Activated T-cell treated with anti-CD3 and anti-CD28 coated beads, Interleukin-2, amount 50 U/mL, for 4 hours (primary cell): ENCODE measurements around the gene GSTO2. TPM values are rescaled to one million over a fixed set of nuclear protein-coding genes. Genes with fewer than 3 reads are reported as not detected.

Source experiments
- ATAC-seq, 2 donors: fragments of 200-7000 bp; cut with Tn5 transposase; one replicate each; pipeline ENCODE4 v1.10.0; 2021
- DNase-seq: peaks from one replicate; pipeline ENCODE4 v3.0.0-alpha.2; 2020
- H3K27me3 Mint-ChIP-seq: one replicate; pipeline ENCODE4 v1.8.0; 2021; ENCODE audit warnings: low read depth, mixed read lengths
- H3K36me3 Mint-ChIP-seq: one replicate; pipeline ENCODE4 v1.8.0; 2022; ENCODE audit warnings: mixed read lengths; ENCODE audit not compliant: insufficient read depth
- H3K4me1 Mint-ChIP-seq: one replicate; pipeline ENCODE4 v1.8.0; 2021; ENCODE audit warnings: low read depth, mixed read lengths
- H3K4me3 Mint-ChIP-seq: one replicate; pipeline ENCODE4 v1.8.0; 2021; ENCODE audit warnings: mild to moderate bottlenecking, moderate library complexity, mixed read lengths
- H3K9me3 Mint-ChIP-seq: one replicate; pipeline ENCODE4 v1.8.0; 2021; ENCODE audit warnings: mixed read lengths
- total RNA-seq, 3 donors: library from RNA; stranded (reverse); gene quantifications; one replicate each; pipeline ENCODE4 v1.2.1, GENCODE V29; 2021

GSTO2 gene
- total RNA-seq, 3 donors from 2014 or later: 0.33 to 1.1 (median 0.73) TPM

- DNase-seq: no peak
- no peaks in the 10 kb centered on the region for H3K9me3 Mint-ChIP-seq
- no peak for ATAC-seq
- no peaks in the 10 kb centered on the region for H3K27me3 Mint-ChIP-seq
- H3K36me3 Mint-ChIP-seq: peaks cover 10% of the 10 kb centered on the region
- H3K4me3 Mint-ChIP-seq: no peak overlapping the region
- peaks cover 48% of the 10 kb centered on the region for H3K4me1 Mint-ChIP-seq
These were observed 48.3 kb downstream of the GSTO2 start for GRCh38 chr10:104317269-104317710.

- no peak for ATAC-seq
- Mint-ChIP-seq H3K36me3 (peaks cover 10% of the 10 kb centered on the region), H3K27me3 (no peaks in the 10 kb centered on the region), H3K4me1 (peaks cover 52% of the 10 kb centered on the region), H3K4me3 (no peak overlapping the region), H3K9me3 (no peaks in the 10 kb centered on the region)
- DNase-seq: no peak
These were observed 48.8 kb downstream of the GSTO2 start for GRCh38 chr10:104317726-104318299.

GRCh38 chr10:104318326-104318725 is 49.3 kb downstream of the GSTO2 start:
- Mint-ChIP-seq H3K36me3 (peaks cover 8% of the 10 kb centered on the region), H3K9me3 (no peaks in the 10 kb centered on the region), H3K4me1 (peaks cover 57% of the 10 kb centered on the region), H3K4me3 (no peak overlapping the region), H3K27me3 (no peaks in the 10 kb centered on the region)
- ATAC-seq (no peak), DNase-seq (no peak)

- Mint-ChIP-seq H3K9me3 (no peaks in the 10 kb centered on the region), H3K4me1 (peaks cover 65% of the 10 kb centered on the region), H3K27me3 (no peaks in the 10 kb centered on the region), H3K36me3 (peaks cover 3% of the 10 kb centered on the region), H3K4me3 (no peak overlapping the region)
- ATAC-seq (no peak), DNase-seq (no peak)
These were observed 50.1 kb downstream of the GSTO2 start for GRCh38 chr10:104318810-104319741.

- Mint-ChIP-seq H3K27me3 (no peaks in the 10 kb centered on the region), H3K36me3 (peaks cover 5% of the 10 kb centered on the region), H3K4me1 (peaks cover 86% of the 10 kb centered on the region), H3K4me3 (no peak overlapping the region), H3K9me3 (no peaks in the 10 kb centered on the region)
- ATAC-seq (no peak), DNase-seq (no peak)
These were observed 52.2 kb downstream of the GSTO2 start for GRCh38 chr10:104321226-104321625.

GRCh38 chr10:104321725-104322415 is 52.9 kb downstream of the GSTO2 start:
- ATAC-seq (peak in 1 of 2 donors; percentile 45), DNase-seq (no peak)
- Mint-ChIP-seq H3K9me3 (no peaks in the 10 kb centered on the region), H3K4me3 (peak overlapping the region; percentile 61), H3K36me3 (peaks cover 7% of the 10 kb centered on the region), H3K4me1 (peaks cover 93% of the 10 kb centered on the region), H3K27me3 (no peaks in the 10 kb centered on the region)

- Mint-ChIP-seq H3K36me3 (peaks cover 7% of the 10 kb centered on the region), H3K27me3 (no peaks in the 10 kb centered on the region), H3K9me3 (no peaks in the 10 kb centered on the region), H3K4me3 (peak overlapping the region; percentile 61), H3K4me1 (peaks cover 95% of the 10 kb centered on the region)
- ATAC-seq (peak in 1 of 2 donors; percentile 36), DNase-seq (no peak)
These were observed 53.4 kb downstream of the GSTO2 start for GRCh38 chr10:104322416-104322782.

GRCh38 chr10:104323085-104323484 is 54.1 kb downstream of the GSTO2 start:
- ATAC-seq: no peak
- peak overlapping the region; percentile 61 for H3K4me3 Mint-ChIP-seq
- no peaks in the 10 kb centered on the region for H3K9me3 Mint-ChIP-seq
- H3K27me3 Mint-ChIP-seq: no peaks in the 10 kb centered on the region
- DNase-seq: no peak
- peaks cover 7% of the 10 kb centered on the region for H3K36me3 Mint-ChIP-seq
- peaks cover 95% of the 10 kb centered on the region for H3K4me1 Mint-ChIP-seq

GRCh38 chr10:104323760-104324201 is 54.8 kb downstream of the GSTO2 start:
- no peaks in the 10 kb centered on the region for H3K27me3 Mint-ChIP-seq
- H3K4me3 Mint-ChIP-seq: peak overlapping the region; percentile 60
- no peaks in the 10 kb centered on the region for H3K9me3 Mint-ChIP-seq
- H3K4me1 Mint-ChIP-seq: peaks cover 97% of the 10 kb centered on the region
- ATAC-seq: no peak
- no peak for DNase-seq
- H3K36me3 Mint-ChIP-seq: peaks cover 7% of the 10 kb centered on the region

GRCh38 chr10:104324221-104324686 is 55.3 kb downstream of the GSTO2 start:
- no peak for DNase-seq

GRCh38 chr10:104324931-104325330 is 55.9 kb downstream of the GSTO2 start:
- H3K36me3 Mint-ChIP-seq: peaks cover 7% of the 10 kb centered on the region
- peaks cover 98% of the 10 kb centered on the region for H3K4me1 Mint-ChIP-seq
- no peak for ATAC-seq
- H3K27me3 Mint-ChIP-seq: no peaks in the 10 kb centered on the region
- H3K9me3 Mint-ChIP-seq: no peaks in the 10 kb centered on the region
- DNase-seq: no peak
- H3K4me3 Mint-ChIP-seq: no peak overlapping the region

More at GRCh38 chr10:104324221-104324686, 55.3 kb downstream of the GSTO2 start:
- H3K4me1 Mint-ChIP-seq: peaks cover 97% of the 10 kb centered on the region
- no peaks in the 10 kb centered on the region for H3K27me3 Mint-ChIP-seq
- no peaks in the 10 kb centered on the region for H3K9me3 Mint-ChIP-seq
- ATAC-seq: no peak
- peak overlapping the region; percentile 60 for H3K4me3 Mint-ChIP-seq
- H3K36me3 Mint-ChIP-seq: peaks cover 7% of the 10 kb centered on the region

- DNase-seq (no peak), ATAC-seq (no peak)
- Mint-ChIP-seq H3K27me3 (no peaks in the 10 kb centered on the region), H3K9me3 (no peaks in the 10 kb centered on the region), H3K36me3 (peaks cover 8% of the 10 kb centered on the region), H3K4me1 (peaks cover 99% of the 10 kb centered on the region), H3K4me3 (peak overlapping the region; percentile 57)
These were observed 56.8 kb downstream of the GSTO2 start for GRCh38 chr10:104325436-104326435.

- H3K4me1 Mint-ChIP-seq: peaks cover 99% of the 10 kb centered on the region
- H3K27me3 Mint-ChIP-seq: no peaks in the 10 kb centered on the region
- H3K36me3 Mint-ChIP-seq: peaks cover 10% of the 10 kb centered on the region
- ATAC-seq (no peak), DNase-seq (no peak)
- no peaks in the 10 kb centered on the region for H3K9me3 Mint-ChIP-seq
- H3K4me3 Mint-ChIP-seq: peak overlapping the region; percentile 76
These were observed 58.1 kb downstream of the GSTO2 start for GRCh38 chr10:104326991-104327610.
